Lower leg skin (tissue), 3 donors: Measurements from ENCODE around the gene TNIK.

Experiments
- POLR2A ChIP-seq, 2 donors: fragments of 450-650 bp; IDR thresholded peaks; one replicate each; pipeline ENCODE4 v1.6.1; 2016 to 2017; ENCODE audit warnings: antibody characterized with exemption in 2 of 2, mild to moderate bottlenecking in 1 of 2, moderate library complexity in 1 of 2
- TF ChIP-seq, protein P1 (sequence below), 3 donors: fragments of 450-650 bp; IDR thresholded peaks; one replicate each; pipeline ENCODE4 v1.5.1; 2016; ENCODE audit warnings: antibody characterized with exemption in 3 of 3, mild to moderate bottlenecking in 3 of 3, moderate library complexity in 2 of 3

DNA sequence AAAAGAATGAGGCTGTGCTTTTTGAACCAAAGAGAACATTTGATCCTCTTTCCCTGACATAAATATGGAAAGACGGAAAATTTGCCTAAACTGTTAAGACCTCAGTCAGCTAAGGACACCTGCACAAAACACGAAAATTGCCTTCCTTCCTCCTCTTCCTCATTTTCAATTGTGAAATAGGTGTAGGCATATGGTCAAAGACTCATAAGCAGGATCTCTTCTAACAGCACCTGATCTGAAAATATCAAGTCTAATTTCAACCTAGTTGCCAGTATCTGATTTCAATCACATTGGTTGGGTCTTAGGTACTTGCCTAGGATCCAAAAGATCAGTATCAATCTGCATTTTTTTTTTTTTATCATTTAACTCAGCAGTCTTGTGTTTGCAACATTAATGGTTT lies 218.0 kb downstream of the TNIK start:
- TF ChIP-seq, protein P1, sequence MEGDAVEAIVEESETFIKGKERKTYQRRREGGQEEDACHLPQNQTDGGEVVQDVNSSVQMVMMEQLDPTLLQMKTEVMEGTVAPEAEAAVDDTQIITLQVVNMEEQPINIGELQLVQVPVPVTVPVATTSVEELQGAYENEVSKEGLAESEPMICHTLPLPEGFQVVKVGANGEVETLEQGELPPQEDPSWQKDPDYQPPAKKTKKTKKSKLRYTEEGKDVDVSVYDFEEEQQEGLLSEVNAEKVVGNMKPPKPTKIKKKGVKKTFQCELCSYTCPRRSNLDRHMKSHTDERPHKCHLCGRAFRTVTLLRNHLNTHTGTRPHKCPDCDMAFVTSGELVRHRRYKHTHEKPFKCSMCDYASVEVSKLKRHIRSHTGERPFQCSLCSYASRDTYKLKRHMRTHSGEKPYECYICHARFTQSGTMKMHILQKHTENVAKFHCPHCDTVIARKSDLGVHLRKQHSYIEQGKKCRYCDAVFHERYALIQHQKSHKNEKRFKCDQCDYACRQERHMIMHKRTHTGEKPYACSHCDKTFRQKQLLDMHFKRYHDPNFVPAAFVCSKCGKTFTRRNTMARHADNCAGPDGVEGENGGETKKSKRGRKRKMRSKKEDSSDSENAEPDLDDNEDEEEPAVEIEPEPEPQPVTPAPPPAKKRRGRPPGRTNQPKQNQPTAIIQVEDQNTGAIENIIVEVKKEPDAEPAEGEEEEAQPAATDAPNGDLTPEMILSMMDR (IDR thresholded peaks at IDR 0.05) = no peak
- TF ChIP-seq POLR2A (IDR thresholded peaks at IDR 0.05) = no peak
